Bronchial smooth muscle cell (primary cell): ENCODE results near the gene ARL16. TPM values are rescaled to one million over a fixed set of nuclear protein-coding genes. Genes with fewer than 3 reads are reported as not detected.

Experiments used
- total RNA-seq: library from RNA; depleted of rRNA; stranded (reverse); fragments of >200 nt; gene quantifications from 2 replicates; pipeline ENCODE4 v1.2.1, GENCODE V29; 2014

The ARL16 gene, protein sequence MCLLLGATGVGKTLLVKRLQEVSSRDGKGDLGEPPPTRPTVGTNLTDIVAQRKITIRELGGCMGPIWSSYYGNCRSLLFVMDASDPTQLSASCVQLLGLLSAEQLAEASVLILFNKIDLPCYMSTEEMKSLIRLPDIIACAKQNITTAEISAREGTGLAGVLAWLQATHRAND
- total RNA-seq, result 21.5 and 34.0 TPM in 2 replicates

DNA sequence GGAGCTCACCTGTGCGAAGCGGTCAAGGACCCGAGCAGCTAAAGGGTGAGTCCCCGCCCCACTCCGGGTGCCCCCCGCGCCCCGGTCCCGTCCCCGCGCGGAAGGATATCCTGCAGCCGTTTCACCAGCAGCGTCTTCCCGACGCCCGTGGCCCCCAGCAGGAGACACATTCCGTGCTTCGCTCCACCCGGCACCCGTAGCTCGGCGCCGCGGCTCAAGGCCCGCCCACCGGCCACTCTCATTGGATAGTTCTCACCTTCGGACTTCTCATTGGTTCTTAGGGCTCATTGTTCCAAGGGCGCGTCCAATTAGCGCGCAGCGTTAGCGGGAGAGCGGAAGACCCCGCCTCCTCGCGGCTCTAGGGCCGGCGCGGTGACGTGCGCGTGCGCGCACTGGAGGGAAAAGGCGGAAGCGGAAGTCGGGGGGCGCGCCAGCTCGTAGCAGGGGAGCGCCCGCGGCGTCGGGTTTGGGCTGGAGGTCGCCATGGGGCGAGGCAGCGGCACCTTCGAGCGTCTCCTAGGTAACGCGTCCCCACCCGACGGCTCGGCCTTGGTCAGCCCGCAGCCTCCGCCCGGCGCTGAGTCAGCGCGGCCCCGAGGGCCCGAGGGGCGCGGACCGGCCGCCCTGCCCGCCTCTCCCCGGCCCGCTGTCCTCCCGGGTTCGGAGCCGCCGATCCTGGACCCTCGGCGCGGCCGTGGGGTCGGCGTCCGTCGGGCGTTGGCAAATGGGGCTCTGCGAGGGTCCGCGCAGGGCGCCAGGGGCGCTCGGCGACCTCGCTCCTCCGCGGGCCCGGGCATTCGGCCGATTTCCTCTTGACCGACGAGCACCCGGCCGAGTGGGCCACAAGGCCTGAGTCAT, at the start of gene ARL16, which contains the start of gene HGS:
ARL16 (minus strand) TSS at position 214 of the 858 bp plus-strand sequence; CDS start at position 170, 44 bp downstream.
HGS (plus strand) TSS at position 428 of the 858 bp plus-strand sequence; CDS start at position 484, 56 bp downstream.

DNA sequence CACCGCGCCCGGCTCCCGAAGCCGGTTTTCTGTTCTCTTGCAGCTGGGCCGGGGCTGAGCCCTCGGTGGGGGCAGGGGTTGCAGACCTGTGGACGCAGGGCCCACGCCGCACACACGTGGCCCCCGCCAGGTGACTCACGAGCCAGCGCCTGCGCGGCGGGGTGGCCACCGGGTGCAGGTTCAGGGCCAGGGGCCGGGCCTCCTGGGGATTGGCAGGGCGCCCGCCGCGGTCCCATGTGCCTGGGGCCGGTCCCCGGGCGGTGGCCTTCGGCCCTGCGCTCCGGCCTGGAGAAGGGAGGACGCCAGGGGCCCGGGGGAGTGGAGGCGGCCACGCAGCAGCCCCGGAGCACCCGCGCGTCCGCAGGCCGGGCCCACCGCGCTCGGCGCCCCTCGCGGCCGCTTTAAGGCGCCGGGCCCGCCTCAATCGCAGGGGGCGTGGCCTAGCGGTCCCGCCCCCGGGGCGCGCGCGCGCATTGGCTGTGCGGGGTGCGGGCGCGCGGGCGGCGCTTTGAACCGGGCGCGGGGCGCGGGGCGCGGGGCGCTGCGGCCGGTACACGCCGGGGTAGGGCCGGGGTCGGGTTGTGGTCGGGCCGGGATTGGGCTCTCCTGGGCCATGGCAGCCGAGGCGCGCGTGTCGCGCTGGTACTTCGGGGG, 28.3 kb upstream of the ARL16 start, which contains the start of gene SLC25A10:
SLC25A10 (plus strand) TSS at position 471 of the 654 bp plus-strand sequence; CDS start at position 614, 143 bp downstream.

DNA sequence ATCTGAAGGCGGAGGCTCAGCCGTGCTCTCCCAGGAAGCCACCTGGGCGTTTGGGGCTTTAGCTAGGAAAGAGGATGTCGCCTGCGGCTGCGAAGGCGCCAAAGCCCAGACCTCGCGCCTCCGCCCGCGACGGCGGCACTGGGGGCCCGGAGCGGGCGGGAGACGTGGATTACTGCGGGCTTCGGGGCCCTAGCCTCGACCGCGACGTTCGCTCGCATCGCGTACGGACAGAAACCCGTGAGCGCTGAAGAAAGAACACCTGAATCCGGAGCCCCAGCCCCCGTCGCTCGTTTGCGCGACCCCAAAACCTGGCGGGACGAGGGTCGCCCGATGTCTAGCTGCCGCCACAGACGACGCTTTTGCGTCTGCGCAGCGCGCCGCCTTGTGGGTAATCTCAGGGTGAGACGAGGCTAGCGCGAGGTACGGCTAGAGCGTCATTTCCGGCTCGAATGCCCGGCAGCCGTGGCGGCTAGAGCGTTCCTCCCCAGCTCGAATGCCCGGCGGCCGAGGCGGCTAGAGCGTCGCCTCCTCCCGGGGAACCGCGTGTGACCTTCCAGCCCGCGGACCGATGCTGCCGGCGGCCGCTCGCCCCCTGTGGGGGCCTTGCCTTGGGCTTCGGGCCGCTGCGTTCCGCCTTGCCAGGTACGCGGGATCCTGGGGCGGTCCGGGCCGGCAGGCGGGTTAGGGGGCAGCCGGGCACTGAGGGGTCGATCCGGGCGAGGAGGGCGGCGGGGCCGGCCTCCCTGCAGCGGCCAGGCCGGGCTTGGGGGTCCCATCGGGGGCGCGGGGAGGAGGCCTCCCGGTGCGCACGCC, 19.5 kb upstream of the ARL16 start, which contains the start of gene MRPL12:
MRPL12 (plus strand) TSS at position 434 of the 813 bp plus-strand sequence; CDS start at position 569, 135 bp downstream.

DNA sequence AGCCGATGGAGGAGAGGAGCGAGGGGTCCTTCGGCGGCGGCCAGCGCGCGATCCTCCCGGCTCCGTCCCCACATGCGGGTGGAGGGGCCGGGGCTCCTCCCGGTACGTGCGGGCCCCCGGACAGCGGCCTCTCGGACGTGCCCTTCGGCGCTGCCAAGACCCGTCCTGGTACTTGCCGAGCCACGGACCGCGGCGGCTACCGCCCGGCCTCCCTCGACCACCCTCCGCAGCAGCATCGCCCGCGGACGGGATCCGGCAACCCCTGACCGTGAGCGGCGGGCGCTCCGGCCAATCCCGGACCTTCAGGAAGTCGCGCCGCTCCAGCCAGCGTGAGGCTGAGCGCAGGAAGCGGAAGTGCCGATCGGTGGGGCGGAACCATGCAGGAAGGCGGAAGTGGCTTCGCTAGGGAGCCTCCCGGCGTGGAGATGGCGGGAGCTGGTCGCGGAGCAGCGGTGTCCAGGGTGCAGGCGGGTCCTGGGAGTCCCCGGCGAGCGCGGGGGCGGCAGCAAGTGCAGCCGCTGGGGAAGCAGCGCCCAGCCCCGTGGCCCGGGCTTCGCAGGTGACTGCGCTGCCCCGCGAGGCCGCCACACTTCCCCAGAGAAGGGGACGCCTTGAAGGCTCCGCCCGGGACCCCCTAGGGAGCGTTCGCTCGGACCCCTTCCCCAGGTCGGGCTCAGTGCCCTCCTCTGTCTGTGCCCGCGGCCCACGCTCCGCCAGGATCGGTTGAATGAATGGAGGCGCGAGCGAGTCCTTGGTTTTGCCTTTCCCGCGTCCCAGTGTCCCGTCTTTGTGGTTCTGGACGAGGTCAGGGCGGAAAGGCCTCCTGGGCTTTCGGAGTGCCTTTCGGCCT, 17.0 kb downstream of the ARL16 start, which contains the start of the genes CCDC137 and OXLD1:
CCDC137 (plus strand) TSS at position 396 of the 850 bp plus-strand sequence; CDS start at position 426, 30 bp downstream.
OXLD1 (minus strand) TSS at position 264 of the 850 bp plus-strand sequence; CDS start at position 236, 28 bp downstream.

DNA sequence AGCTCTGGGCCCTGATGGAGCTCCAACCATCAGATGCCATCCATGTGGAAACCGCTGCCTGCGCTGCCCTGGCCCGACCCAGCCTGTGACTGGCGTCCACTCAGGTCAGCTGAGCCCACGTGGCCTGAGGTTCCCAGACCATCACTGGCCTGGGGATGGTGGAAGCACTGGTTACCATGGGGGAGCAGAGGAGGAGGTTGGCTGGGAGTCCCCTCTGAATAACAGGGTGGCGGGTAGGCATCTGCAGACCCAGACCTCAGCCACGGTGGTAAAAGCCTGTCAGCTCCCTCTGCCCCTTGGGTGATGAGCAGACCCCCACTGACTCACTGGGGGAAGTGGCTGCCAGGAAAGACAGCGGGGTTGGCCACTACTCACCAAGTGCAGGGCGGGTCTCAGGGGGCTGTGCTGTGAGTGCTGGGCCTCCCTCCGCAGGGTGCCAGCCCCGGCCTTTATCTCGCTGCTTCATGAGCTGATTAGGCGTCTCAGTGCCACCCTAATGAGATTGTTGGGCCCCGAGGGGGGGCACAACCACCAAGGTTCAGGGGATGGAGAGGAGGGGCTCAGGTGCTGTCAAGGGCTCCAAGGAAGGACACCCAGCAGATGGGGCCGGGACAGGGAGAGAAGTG, 27.4 kb downstream of the ARL16 start, which contains the start of gene PDE6G:
PDE6G (minus strand) TSS at position 425 of the 626 bp plus-strand sequence. CDS start 3,237 bp downstream, outside the sequence.

DNA sequence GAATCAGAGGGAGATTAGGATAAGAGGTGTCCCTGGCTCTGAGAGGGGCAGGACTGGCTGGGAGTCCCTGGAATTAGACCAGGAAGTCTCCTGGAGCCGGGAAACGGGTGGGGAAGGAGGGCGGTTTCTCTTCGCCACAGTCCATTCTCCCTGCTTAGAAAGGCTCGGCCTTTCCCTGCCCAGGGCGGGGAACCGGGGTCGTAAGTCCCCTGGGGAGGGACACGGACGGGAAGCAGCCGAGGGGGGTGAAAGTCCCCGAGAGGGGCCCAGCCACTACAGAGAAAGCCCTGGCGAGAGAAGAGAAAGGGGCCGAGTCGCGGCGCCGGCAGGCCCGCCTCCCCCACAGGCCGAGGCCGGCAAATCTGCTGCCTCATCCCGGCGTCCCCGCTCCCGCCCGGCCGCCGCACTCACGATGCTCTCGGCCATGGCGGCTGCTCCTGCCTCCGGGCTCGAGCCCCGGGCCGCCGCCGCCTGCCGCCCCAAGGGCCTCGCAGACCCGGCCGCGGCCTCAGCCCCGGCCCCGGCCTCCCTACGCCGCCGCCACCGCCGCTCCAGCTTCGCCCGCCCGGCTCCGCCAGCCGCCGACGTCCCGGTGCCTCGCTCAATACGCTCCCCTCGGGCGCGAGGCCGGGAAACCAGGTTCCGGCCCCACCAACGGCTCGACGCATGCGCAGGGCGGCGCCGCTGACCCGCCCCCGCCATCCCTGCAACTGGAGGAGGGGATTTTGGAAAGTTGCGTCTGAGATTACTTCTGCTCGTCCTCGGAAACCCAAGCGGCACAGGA, 46.9 kb downstream of the ARL16 start, which contains the start of the genes NPLOC4 and TSPAN10:
NPLOC4 (minus strand) TSS at position 608 of the 784 bp plus-strand sequence; CDS start at position 426, 182 bp downstream.
TSPAN10 (plus strand) TSS at position 692 of the 784 bp plus-strand sequence. CDS start 5,217 bp downstream, outside the sequence.

Other genes with a start within 250 kb of the ARL16 start
- gene ACTG1, start 171.0 kb downstream of the ARL16 start, total RNA-seq, result 4,208 and 4,624 TPM in 2 replicates
- 1.7 and 2.8 TPM in 2 replicates for gene FSCN2, start 155.4 kb downstream of the ARL16 start, total RNA-seq
- 10.1 and 12.9 TPM in 2 replicates for gene FAAP100, start 131.4 kb downstream of the ARL16 start, total RNA-seq
- 40.7 and 58.6 TPM in 2 replicates for gene NPLOC4, start 46.7 kb downstream of the ARL16 start, total RNA-seq
- 0.86 and 3.3 TPM in 2 replicates for gene TSPAN10, start 46.6 kb downstream of the ARL16 start, total RNA-seq
- not detected in 2 replicates for gene PDE6G, start 27.3 kb downstream of the ARL16 start, total RNA-seq
- 37.0 and 39.0 TPM in 2 replicates for gene OXLD1, start 17.2 kb downstream of the ARL16 start, total RNA-seq
- 6.5 and 7.5 TPM in 2 replicates for gene CCDC137, start 17.1 kb downstream of the ARL16 start, total RNA-seq
- gene HGS, start 214 bp upstream of the ARL16 start, total RNA-seq, result 57.4 and 64.3 TPM in 2 replicates
- 3.5 and 7.6 TPM in 2 replicates for gene MRPL12, start 19.6 kb upstream of the ARL16 start, total RNA-seq
- gene SLC25A10, start 28.5 kb upstream of the ARL16 start, total RNA-seq, result 2.7 and 5.4 TPM in 2 replicates
- not detected in 2 replicates for gene GCGR, start 120.4 kb upstream of the ARL16 start, total RNA-seq
- 96.1 and 97.3 TPM in 2 replicates for gene MCRIP1, start 149.5 kb upstream of the ARL16 start, total RNA-seq
- gene PPP1R27, start 151.3 kb upstream of the ARL16 start, total RNA-seq, result not detected in 2 replicates
- gene P4HB, start 176.7 kb upstream of the ARL16 start, total RNA-seq, result 766 and 822 TPM in 2 replicates
- 44.2 and 81.2 TPM in 2 replicates for gene ARHGDIA, start 187.5 kb upstream of the ARL16 start, total RNA-seq
- 89.5 and 91.1 TPM in 2 replicates for gene ALYREF, start 207.8 kb upstream of the ARL16 start, total RNA-seq
- gene ANAPC11, start 207.9 kb upstream of the ARL16 start, total RNA-seq, result 255 and 291 TPM in 2 replicates
- 0.26 and 0.63 TPM in 2 replicates for gene NPB, start 218.4 kb upstream of the ARL16 start, total RNA-seq
- gene PCYT2, start 227.6 kb upstream of the ARL16 start, total RNA-seq, result 41.1 and 46.2 TPM in 2 replicates
- 18.8 and 21.9 TPM in 2 replicates for gene SIRT7, start 234.4 kb upstream of the ARL16 start, total RNA-seq
- gene MAFG, start 243.9 kb upstream of the ARL16 start, total RNA-seq, result 12.1 and 17.5 TPM in 2 replicates